ENCODE data around the gene AGRN. TPM values are rescaled to one million over a fixed set of nuclear protein-coding genes. Genes with fewer than 3 reads are reported as not detected.

AGRN gene
- total RNA-seq, 1 donor from 2014 or later = 335 TPM

DNA sequence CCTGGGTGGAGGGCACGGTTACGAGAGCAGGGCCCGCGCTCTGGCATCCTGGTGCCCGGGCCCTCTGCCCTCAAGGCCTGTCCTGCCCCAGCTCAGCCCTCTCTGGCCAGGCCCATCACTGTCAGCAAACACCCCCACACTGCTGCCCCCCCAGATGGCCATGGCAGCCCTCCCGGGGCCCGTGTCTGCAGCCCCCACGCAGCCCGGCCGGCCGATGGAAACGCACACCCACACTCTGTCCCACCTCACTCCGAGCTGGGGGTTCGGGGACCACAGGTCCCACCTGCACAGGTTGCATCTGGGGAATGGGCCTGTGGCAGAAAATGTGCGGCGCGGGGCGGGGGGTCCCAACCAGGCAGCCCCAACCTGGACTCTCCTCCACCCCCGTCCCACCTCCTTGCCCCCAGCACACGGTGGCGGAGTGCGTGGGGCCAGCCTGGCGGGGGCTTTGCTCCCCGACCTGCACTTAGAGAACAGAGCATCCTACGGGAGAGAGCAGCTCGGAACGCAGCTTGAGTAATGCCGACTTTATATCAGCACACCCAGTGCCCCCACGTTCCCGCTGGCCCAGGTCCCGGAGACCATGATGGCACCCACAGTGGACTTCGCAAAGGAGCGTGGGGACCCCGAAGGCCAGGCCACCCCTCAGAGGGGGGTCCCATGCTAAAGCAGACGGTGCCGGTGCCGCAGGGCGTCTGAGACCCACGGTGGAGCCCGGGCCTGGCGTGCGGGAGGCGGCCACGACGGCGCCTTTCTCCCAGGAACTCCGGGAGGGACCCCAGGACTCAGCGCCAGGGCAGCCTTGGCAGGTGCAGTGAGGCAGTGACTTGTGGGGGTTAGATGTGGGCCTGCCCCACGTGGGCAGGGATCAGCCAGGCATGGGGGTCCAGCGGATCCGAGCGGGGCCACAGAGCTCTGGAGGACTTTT is 61.7 kb downstream of the AGRN start:
- Mint-ChIP-seq H3K27me3 (no peaks in the 10 kb centered on the region), H3K4me1 (ENCODE audit: low read depth) (no peaks in the 10 kb centered on the region), H3K36me3 (ENCODE audit: insufficient read depth) (peaks cover 4% of the 10 kb centered on the region), H3K9me3 (ENCODE audit: low read depth) (no peaks in the 10 kb centered on the region), H3K4me3 (ENCODE audit: low read depth) (no peak overlapping the region), H3K27ac (no peak overlapping the region)
- TF ChIP-seq, protein P1, sequence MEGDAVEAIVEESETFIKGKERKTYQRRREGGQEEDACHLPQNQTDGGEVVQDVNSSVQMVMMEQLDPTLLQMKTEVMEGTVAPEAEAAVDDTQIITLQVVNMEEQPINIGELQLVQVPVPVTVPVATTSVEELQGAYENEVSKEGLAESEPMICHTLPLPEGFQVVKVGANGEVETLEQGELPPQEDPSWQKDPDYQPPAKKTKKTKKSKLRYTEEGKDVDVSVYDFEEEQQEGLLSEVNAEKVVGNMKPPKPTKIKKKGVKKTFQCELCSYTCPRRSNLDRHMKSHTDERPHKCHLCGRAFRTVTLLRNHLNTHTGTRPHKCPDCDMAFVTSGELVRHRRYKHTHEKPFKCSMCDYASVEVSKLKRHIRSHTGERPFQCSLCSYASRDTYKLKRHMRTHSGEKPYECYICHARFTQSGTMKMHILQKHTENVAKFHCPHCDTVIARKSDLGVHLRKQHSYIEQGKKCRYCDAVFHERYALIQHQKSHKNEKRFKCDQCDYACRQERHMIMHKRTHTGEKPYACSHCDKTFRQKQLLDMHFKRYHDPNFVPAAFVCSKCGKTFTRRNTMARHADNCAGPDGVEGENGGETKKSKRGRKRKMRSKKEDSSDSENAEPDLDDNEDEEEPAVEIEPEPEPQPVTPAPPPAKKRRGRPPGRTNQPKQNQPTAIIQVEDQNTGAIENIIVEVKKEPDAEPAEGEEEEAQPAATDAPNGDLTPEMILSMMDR (IDR thresholded peaks at IDR 0.05; ENCODE audit: unreplicated experiment) = no peak
- no peak for DNase-seq (ENCODE audit: low spot score, unreplicated experiment)

DNA sequence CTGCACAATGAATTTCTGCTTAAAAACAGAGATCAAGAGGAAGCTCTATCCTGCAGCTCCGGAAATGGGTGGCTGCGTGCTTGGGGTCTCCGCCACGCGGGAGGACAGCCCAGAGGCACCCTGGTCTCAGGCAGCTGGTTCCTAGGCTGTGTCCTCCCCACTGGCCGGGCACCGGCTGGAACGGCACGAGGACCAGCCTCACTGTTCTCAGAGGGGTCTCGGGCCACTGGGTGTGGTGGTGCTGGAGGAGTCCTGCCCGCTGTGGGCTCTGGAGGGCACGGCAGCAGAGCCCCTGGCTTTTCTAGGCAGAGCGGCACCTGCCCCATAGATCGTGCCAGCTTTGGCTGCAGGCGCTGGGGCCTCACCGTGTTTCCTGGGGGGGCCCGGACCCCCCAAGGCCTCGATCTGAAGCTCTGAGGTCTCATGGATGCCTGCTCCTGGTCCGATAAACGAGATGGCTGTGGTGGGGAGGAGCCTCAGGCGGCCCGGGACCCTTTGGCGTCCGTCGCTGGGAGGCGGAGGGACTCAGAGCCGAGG is 62.4 kb downstream of the AGRN start:
- Mint-ChIP-seq H3K27ac (no peak overlapping the region), H3K4me3 (ENCODE audit: low read depth) (no peak overlapping the region), H3K4me1 (ENCODE audit: low read depth) (no peaks in the 10 kb centered on the region), H3K9me3 (ENCODE audit: low read depth) (no peaks in the 10 kb centered on the region), H3K36me3 (ENCODE audit: insufficient read depth) (peaks cover 4% of the 10 kb centered on the region), H3K27me3 (no peaks in the 10 kb centered on the region)
- no peak for DNase-seq (ENCODE audit: low spot score, unreplicated experiment)
- TF ChIP-seq, protein P1 (IDR thresholded peaks at IDR 0.05; ENCODE audit: unreplicated experiment) = no peak

DNA sequence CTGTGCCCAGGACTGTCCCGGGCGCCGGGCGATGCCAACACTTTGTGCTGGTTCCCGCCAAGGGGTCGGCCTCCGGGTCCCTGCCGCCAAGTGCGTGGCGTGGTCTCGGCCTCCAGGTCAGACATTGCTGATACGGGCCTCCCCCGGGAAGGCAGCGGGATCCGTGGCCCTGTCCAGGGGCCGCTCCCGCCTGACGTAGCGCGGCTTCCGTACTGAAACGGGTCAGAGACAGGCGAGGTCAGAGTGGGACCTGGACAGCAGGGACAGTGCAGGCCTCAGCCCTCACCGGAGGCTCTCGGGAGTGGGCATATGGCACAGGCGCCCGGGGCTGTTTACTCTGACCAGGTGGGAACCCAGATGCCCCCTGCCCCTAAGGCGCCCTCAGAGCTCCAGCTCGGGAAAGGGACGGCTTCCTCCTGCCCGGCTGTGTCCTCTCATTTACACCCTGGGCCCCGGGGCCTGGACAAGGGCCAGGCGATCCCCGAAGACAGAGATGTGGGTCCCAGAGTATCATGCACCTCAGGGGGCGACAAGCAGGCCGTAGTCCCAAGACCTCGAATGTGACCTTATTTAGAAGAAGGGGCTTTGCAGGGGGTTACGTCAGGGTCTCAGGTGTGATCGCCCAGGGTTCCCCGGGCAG is 63.0 kb downstream of the AGRN start:
- TF ChIP-seq, protein P1 (IDR thresholded peaks at IDR 0.05; ENCODE audit: unreplicated experiment) = no peak
- no peak overlapping the region for H3K27ac Mint-ChIP-seq
- H3K4me1 Mint-ChIP-seq (ENCODE audit: low read depth) = no peaks in the 10 kb centered on the region
- DNase-seq (ENCODE audit: low spot score, unreplicated experiment) = no peak
- H3K36me3 Mint-ChIP-seq (ENCODE audit: insufficient read depth) = peaks cover 4% of the 10 kb centered on the region
- H3K4me3 Mint-ChIP-seq (ENCODE audit: low read depth) = no peak overlapping the region
- no peaks in the 10 kb centered on the region for H3K27me3 Mint-ChIP-seq
- no peaks in the 10 kb centered on the region for H3K9me3 Mint-ChIP-seq (ENCODE audit: low read depth)

DNA sequence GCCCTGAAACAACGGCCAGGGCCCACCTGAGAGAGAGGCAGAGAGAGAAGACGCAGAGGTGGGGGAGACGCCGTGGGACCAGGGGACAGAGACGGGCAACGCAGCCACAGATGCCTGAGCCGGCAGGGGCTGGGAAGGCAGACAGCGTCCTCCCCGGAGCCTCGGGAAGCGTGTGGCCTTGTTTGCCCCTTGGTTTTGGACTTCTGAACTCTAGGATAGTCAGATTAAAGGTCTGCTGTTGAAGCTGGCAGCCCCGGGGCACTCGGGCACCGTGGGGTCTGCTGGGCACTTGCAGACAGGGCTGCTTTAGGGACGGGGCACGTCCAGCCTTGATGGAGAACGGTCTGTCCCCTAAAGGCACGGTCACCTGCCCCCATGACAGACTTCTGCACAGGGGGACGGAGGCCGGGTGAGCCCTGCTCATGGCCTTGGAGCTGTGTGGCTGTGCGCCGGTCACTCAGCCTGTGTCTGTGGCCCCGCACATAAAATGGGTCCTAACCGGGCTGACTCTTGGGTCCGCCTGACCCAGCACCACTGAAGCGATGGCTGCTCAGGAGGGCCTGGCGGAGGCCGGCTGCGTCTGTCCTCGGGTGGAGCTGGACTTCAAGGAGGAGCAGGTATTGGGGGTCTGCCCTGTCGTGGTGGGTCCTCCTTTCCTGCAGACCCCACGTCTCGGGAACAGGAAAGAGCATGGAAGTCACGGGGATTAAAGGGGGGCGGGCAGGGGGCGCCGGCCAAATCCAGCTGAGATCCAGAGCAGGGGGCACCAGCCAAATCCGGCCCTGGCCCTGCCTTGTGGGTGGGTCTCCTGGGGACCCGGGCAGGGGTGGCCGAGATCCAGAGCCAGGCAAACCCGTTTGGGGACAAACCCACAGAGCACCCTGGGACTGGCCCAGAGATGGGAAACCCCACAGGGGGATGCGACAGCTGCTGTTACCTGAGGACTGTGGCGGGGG is 63.8 kb downstream of the AGRN start:
- TF ChIP-seq, protein P1 (IDR thresholded peaks at IDR 0.05; ENCODE audit: unreplicated experiment) = no peak
- no peak for DNase-seq (ENCODE audit: low spot score, unreplicated experiment)
- no peak overlapping the region for H3K27ac Mint-ChIP-seq
- no peaks in the 10 kb centered on the region for H3K9me3 Mint-ChIP-seq (ENCODE audit: low read depth)
- H3K27me3 Mint-ChIP-seq = no peaks in the 10 kb centered on the region
- H3K36me3 Mint-ChIP-seq (ENCODE audit: insufficient read depth) = peaks cover 4% of the 10 kb centered on the region
- no peak overlapping the region for H3K4me3 Mint-ChIP-seq (ENCODE audit: low read depth)
- no peaks in the 10 kb centered on the region for H3K4me1 Mint-ChIP-seq (ENCODE audit: low read depth)
